Transverse colon (tissue), 3 donors: ENCODE data around the gene SMG6.

Experiments used
- EP300 ChIP-seq: sonication (generic); formaldehyde crosslinking; IDR thresholded peaks from one replicate; pipeline ENCODE4 v1.6.1; 2017; ENCODE audit warnings: antibody characterized with exemption, low read depth
- POLR2A ChIP-seq: fragments of 450-650 bp; IDR thresholded peaks from one replicate; pipeline ENCODE4 v1.6.1; 2016; ENCODE audit warnings: antibody characterized with exemption, mild to moderate bottlenecking, moderate library complexity
- TF ChIP-seq, protein P1 (sequence below), 5 experiments: fragments of 200-600 bp in 3 of 5; fragments of 450-650 bp in 2 of 5; sonication (generic) in 3 of 5; IDR thresholded peaks; 1 replicate in 2 of 5; 2 replicates in 3 of 5; pipeline ENCODE4 v1.5.1; 2016 to 2017; ENCODE audit warnings: antibody characterized with exemption in 5 of 5, inconsistent platforms in 3 of 5, mild to moderate bottlenecking in 2 of 5, moderate library complexity in 1 of 5

DNA sequence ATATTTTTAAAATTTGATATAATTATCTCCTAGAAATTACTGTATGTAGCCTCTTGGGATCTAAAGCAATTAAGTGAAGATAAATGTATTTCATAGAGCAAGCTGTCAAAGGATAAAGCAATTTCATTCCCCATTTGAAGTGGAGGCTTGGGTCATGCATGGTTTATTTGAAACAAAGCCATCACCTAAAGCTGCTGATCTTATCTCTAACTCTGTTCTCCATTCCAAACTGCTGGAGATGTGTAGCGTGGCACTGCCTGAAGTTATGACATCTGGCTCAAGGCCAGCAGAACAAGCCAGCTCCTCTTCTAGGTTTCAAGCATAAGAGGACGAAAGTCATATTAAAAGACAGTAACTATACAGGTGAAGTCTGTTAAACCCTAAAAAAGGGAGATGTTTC is 164.8 kb downstream of the SMG6 start:
- TF ChIP-seq EP300, result no peak
- TF ChIP-seq, protein P1, sequence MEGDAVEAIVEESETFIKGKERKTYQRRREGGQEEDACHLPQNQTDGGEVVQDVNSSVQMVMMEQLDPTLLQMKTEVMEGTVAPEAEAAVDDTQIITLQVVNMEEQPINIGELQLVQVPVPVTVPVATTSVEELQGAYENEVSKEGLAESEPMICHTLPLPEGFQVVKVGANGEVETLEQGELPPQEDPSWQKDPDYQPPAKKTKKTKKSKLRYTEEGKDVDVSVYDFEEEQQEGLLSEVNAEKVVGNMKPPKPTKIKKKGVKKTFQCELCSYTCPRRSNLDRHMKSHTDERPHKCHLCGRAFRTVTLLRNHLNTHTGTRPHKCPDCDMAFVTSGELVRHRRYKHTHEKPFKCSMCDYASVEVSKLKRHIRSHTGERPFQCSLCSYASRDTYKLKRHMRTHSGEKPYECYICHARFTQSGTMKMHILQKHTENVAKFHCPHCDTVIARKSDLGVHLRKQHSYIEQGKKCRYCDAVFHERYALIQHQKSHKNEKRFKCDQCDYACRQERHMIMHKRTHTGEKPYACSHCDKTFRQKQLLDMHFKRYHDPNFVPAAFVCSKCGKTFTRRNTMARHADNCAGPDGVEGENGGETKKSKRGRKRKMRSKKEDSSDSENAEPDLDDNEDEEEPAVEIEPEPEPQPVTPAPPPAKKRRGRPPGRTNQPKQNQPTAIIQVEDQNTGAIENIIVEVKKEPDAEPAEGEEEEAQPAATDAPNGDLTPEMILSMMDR (IDR thresholded peaks at IDR 0.05), result no peak
- no peak for TF ChIP-seq POLR2A
